ENCODE data around the gene WASF2. TPM values are rescaled to one million over a fixed set of nuclear protein-coding genes. Genes with fewer than 3 reads are reported as not detected.

The WASF2 gene
- total and polyA plus RNA-seq, 5 donors: 22.1 to 77.9 (median 69.4) TPM

GRCh38 chr1:27356619-27357280, 133.2 kb downstream of the WASF2 start:
- Histone ChIP-seq H3K4me1 (ENCODE audit: control insufficient read depth, insufficient read depth, low read length) (no peaks in the 10 kb centered on the region), H3K9me3 (ENCODE audit: control insufficient read depth, low read length) (no peaks in the 10 kb centered on the region), H3K27ac (ENCODE audit: low read length) (no peak overlapping the region), H3K4me3 (ENCODE audit: low read length) (no peak overlapping the region), H3K27me3 (ENCODE audit: control insufficient read depth, insufficient read depth) (no peaks in the 10 kb centered on the region)
- ATAC-seq: peak; percentile 1 to 13
- DNase-seq: peak in 2 of 3 donors; percentile 30 to 77
- intact Hi-C loops (cut with DNase I): loop anchor here in 2 of 4 donors (5.0 kb wide), 1 partner anchor 36 kb away; the partner anchor contains the start of gene GPR3 (in 2 of the 2)
- WGBS: 84% methylated on average over 37 of the region's 37 CpGs

DNA sequence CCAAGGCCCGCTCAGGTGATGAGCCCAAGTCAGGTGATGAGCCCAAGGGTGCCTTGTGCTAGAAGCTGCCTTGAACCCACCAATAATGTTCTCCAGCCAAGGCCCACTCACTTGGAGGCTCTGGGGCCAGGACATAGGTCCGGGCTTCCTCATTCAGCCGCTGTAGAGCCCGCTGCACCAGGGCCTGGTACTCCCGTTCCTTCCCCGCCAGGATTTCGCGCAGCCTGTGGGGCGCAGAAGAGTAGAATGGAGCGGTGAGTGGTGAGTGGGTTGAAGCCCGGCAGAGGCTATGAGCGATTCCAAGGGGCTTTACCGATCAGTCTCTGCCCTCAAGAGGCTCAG, 133.7 kb downstream of the WASF2 start:
- H3K27ac ChIP-seq (ENCODE audit: low read length): no peak overlapping the region
- no peak for DNase-seq
- no peak overlapping the region for H3K4me3 ChIP-seq (ENCODE audit: low read length)
- H3K4me1 ChIP-seq (ENCODE audit: control insufficient read depth, insufficient read depth, low read length): no peaks in the 10 kb centered on the region
- no peaks in the 10 kb centered on the region for H3K27me3 ChIP-seq (ENCODE audit: control insufficient read depth, insufficient read depth)
- H3K9me3 ChIP-seq (ENCODE audit: control insufficient read depth, low read length): no peaks in the 10 kb centered on the region
- intact Hi-C loops (cut with DNase I): loop anchor here in 2 of 4 donors (5.0 kb wide), 1 partner anchor 36 kb away; the partner anchor contains the start of gene GPR3 (in 2 of the 2)
- WGBS: 96% methylated on average over 13 of the region's 13 CpGs
- no peak for ATAC-seq

DNA sequence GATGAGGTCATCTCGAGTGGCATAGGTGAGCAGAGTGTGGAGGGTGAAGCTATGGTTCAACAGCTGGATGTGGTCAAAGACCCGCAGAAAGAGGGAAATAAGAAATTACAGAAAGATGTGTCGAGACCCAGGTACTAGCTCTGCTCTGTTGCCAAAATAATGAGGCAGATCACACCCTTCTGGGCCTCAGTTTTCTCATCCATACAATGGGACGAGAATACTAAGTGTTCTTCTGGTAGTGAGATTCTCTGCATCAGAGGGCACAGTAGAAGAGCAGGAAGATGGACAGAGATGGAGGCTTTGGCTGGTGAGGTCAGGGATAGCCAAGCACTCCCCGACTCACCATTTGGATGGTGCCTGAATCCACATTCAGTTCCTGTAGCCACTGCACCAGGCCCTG, 134.3 kb downstream of the WASF2 start:
- Histone ChIP-seq H3K4me3 (ENCODE audit: low read length) (no peak overlapping the region), H3K9me3 (ENCODE audit: control insufficient read depth, low read length) (no peaks in the 10 kb centered on the region), H3K4me1 (ENCODE audit: control insufficient read depth, insufficient read depth, low read length) (no peaks in the 10 kb centered on the region), H3K27ac (ENCODE audit: low read length) (no peak overlapping the region), H3K27me3 (ENCODE audit: control insufficient read depth, insufficient read depth) (no peaks in the 10 kb centered on the region)
- ATAC-seq: no peak
- intact Hi-C loops (cut with DNase I): loop anchor here in 2 of 4 donors (5.0 kb wide), 1 partner anchor 37 kb away; the partner anchor contains the start of gene GPR3 (in 2 of the 2)
- no peak for DNase-seq
- WGBS: 89% methylated on average over 5 of the region's 5 CpGs

Other genes with a start within 250 kb of the WASF2 start
- 10 to 100 TPM; 20.8 to 29.5 (median 27.1) TPM for gene TMEM222, start 168.0 kb downstream of the WASF2 start, total RNA-seq
- 26.9 TPM for gene TMEM222, start 168.0 kb downstream of the WASF2 start, polyA plus RNA-seq
- gene SYTL1, start 148.1 kb downstream of the WASF2 start, total RNA-seq: 1 to 10 TPM in 3 of 4 donors, under 1 TPM in 1; 0.39 to 2.9 (median 2.0) TPM
- 2.1 TPM for gene SYTL1, start 148.1 kb downstream of the WASF2 start, polyA plus RNA-seq
- gene MAP3K6, start 123.2 kb downstream of the WASF2 start, total RNA-seq: 10 to 100 TPM; 40.7 to 52.7 (median 45.9) TPM
- gene MAP3K6, start 123.2 kb downstream of the WASF2 start, polyA plus RNA-seq: 47.5 TPM
- gene FCN3, start 115.3 kb downstream of the WASF2 start, total RNA-seq: 10 to 100 TPM in 3 of 4 donors, 1 to 10 TPM in 1; 5.8 to 46.0 (median 11.9) TPM
- 98.1 TPM for gene FCN3, start 115.3 kb downstream of the WASF2 start, polyA plus RNA-seq
- gene CD164L2, start 106.8 kb downstream of the WASF2 start, total RNA-seq: not detected
- not detected for gene CD164L2, start 106.8 kb downstream of the WASF2 start, polyA plus RNA-seq
- gene GPR3, start 97.5 kb downstream of the WASF2 start, total RNA-seq: 1 to 10 TPM in 1 of 4 donors, under 1 TPM in 3; 0.46 to 3.3 (median 0.68) TPM
- gene GPR3, start 97.5 kb downstream of the WASF2 start, polyA plus RNA-seq: 1.7 TPM
- gene AHDC1, start 114.0 kb upstream of the WASF2 start, total RNA-seq: 10 to 100 TPM; 40.4 to 53.5 (median 50.6) TPM
- gene AHDC1, start 114.0 kb upstream of the WASF2 start, polyA plus RNA-seq: 26.3 TPM
- gene FGR, start 145.0 kb upstream of the WASF2 start, total RNA-seq: 10 to 100 TPM in 1 of 4 donors, 1 to 10 TPM in 3; 3.2 to 12.6 (median 5.1) TPM
- gene FGR, start 145.0 kb upstream of the WASF2 start, polyA plus RNA-seq: 3.5 TPM
- gene IFI6, start 182.0 kb upstream of the WASF2 start, total RNA-seq: 100 to 1,000 TPM in 1 of 4 donors, 10 to 100 TPM in 3; 46.2 to 145 (median 57.8) TPM
- 68.1 TPM for gene IFI6, start 182.0 kb upstream of the WASF2 start, polyA plus RNA-seq
- 10 to 100 TPM; 12.1 to 14.5 (median 12.9) TPM for gene FAM76A, start 235.8 kb upstream of the WASF2 start, total RNA-seq
- 6.1 TPM for gene FAM76A, start 235.8 kb upstream of the WASF2 start, polyA plus RNA-seq